ENCODE results near the gene RYR2.

- TF ChIP-seq EP300 (IDR thresholded peaks at IDR 0.05) (no peak), CTCF (IDR thresholded peaks at IDR 0.05) (no peak)
These were observed 164.1 kb downstream of the RYR2 start for GRCh38 chr1:237206065-237206414.

Data from tibial nerve (tissue), 4 donors.